A673 (cell line): ENCODE measurements around the gene DNAJC30. TPM values are rescaled to one million over a fixed set of nuclear protein-coding genes. Genes with fewer than 3 reads are reported as not detected.

Experiments
- BruUV-seq: library from RNA; stranded (reverse); fragments of 400-500 nt; replicated peaks from 2 replicates; lab custom pipeline; 2021; lab: Mats Ljungman, UMichigan
- CTCF ChIA-PET: fragments of 300-600 bp; sonication (Branson Sonifier 250); formaldehyde crosslinking; loops from one replicate; lab custom pipeline; 2022; ENCODE audit warnings: antibody characterized with exemption; lab: Charles Lee
- POLR2A ChIA-PET: fragments of 300-600 bp; sonication (Branson Sonifier 250); formaldehyde crosslinking; loops from one replicate; lab custom pipeline; 2022; ENCODE audit warnings: antibody characterized with exemption; ENCODE audit not compliant: low non-redundant PET; lab: Charles Lee
- DNase-seq: peaks from one replicate; pipeline ENCODE4 v3.0.0-alpha.2; 2015; ENCODE audit warnings: low spot score
- H3K27ac ChIP-seq: fragments of 200-600 bp; sonication (generic); 2 replicates; pipeline ENCODE4 v1.5.1; 2016; ENCODE audit warnings: mixed run types, low read depth, mild to moderate bottlenecking, mixed read lengths, antibody characterized with exemption, low read length; ENCODE audit not compliant: poor library complexity, severe bottlenecking
- H3K27me3 ChIP-seq: fragments of 200-600 bp; sonication (generic); replicated peaks from 2 replicates; pipeline ENCODE4 v1.6.1; 2017; ENCODE audit warnings: mixed run types, low read depth, mild to moderate bottlenecking, mixed read lengths, antibody characterized with exemption, low read length; ENCODE audit not compliant: insufficient read depth, poor library complexity
- H3K36me3 ChIP-seq: fragments of 200-600 bp; sonication (generic); 2 replicates; pipeline ENCODE4 v1.6.1; 2016; ENCODE audit warnings: mixed run types, mild to moderate bottlenecking, mixed read lengths, antibody characterized with exemption, low read length; ENCODE audit not compliant: insufficient read depth, poor library complexity, severe bottlenecking
- H3K4me1 ChIP-seq: fragments of 200-600 bp; sonication (generic); 2 replicates; pipeline ENCODE4 v1.6.1; 2017; ENCODE audit warnings: mixed run types, mild to moderate bottlenecking, mixed read lengths, antibody characterized with exemption, low read length; ENCODE audit not compliant: insufficient read depth, poor library complexity, severe bottlenecking
- H3K4me3 ChIP-seq: fragments of 200-600 bp; sonication (generic); 2 replicates; pipeline ENCODE4 v1.5.1; 2016; ENCODE audit warnings: low read depth, mixed run types, mild to moderate bottlenecking, mixed read lengths, low read length; ENCODE audit not compliant: poor library complexity, severe bottlenecking
- H3K9me3 ChIP-seq: fragments of 200-600 bp; sonication (generic); 2 replicates; pipeline ENCODE4 v1.6.1; 2016; ENCODE audit warnings: mixed run types, low read depth, mild to moderate bottlenecking, mixed read lengths, antibody characterized with exemption, low read length; ENCODE audit not compliant: poor library complexity, severe bottlenecking
- EZH2 ChIP-seq: fragments of 200-600 bp; sonication (generic); IDR thresholded peaks from 2 replicates; pipeline ENCODE4 v1.6.1; 2017; ENCODE audit warnings: borderline replicate concordance, low read depth, mild to moderate bottlenecking, mixed read lengths, antibody characterized with exemption, low read length; ENCODE audit not compliant: poor library complexity, severe bottlenecking
- intact Hi-C: fragments of 100-400 bp; cut with micrococcal nuclease; formaldehyde crosslinking; loops from one replicate; pipeline ENCODE4 v1.10.0; 2022; ENCODE audit not compliant: unreplicated experiment
- total RNA-seq: library from RNA; stranded (reverse); gene quantifications from 2 replicates; pipeline ENCODE4 v1.2.3, GENCODE V29; 2021
- TF ChIP-seq, protein P1 (sequence below): fragments of 300-800, 200-600 bp; sonication (generic); conservative IDR thresholded peaks from 2 replicates; pipeline ENCODE4 v1.5.1; 2017; ENCODE audit warnings: low read depth, mild to moderate bottlenecking, antibody characterized with exemption, low read length, moderate library complexity, mixed read lengths

The DNAJC30 gene
- total RNA-seq, 1 experiment from 2014 or later, result 11.8 TPM

DNA sequence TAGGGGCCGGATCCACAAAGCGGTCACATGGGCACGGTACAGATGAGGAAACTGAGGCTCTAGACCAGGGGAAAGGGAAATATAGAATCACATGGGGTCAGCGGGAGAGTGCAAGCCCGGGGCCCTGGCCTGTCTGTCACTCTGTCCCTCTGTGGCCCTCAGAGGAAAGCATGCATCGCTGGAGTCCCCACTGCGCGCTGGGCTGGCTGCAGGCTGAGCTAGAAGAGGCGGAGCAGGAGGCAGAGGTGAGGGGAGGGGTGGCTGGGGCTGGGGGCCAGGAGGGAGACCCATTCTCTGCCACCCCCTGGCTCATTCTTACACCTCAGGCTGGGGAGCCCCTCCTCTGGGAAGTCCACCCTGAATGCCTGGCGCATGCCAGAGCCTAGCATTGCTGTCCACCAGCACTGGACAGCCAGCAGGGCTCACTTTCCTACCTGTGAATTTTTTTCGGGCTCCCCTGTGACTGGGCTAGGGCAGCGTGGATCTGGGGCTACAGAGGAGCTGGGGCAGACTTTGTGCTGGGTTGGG, 13.3 kb downstream of the DNAJC30 start:
- intact Hi-C loops, result loop anchor here (5.0 kb wide), 3 partner anchors 47 to 63 kb away; partner anchors contain the start of genes MLXIPL and STX1A
- no peak for DNase-seq
- peaks cover 6% of the 10 kb centered on the region for H3K4me1 ChIP-seq
- H3K27ac ChIP-seq, result no peak overlapping the region
- H3K36me3 ChIP-seq, result no peaks in the 10 kb centered on the region
- no peaks in the 10 kb centered on the region for H3K27me3 ChIP-seq
- H3K9me3 ChIP-seq, result no peaks in the 10 kb centered on the region
- TF ChIP-seq, protein P1, sequence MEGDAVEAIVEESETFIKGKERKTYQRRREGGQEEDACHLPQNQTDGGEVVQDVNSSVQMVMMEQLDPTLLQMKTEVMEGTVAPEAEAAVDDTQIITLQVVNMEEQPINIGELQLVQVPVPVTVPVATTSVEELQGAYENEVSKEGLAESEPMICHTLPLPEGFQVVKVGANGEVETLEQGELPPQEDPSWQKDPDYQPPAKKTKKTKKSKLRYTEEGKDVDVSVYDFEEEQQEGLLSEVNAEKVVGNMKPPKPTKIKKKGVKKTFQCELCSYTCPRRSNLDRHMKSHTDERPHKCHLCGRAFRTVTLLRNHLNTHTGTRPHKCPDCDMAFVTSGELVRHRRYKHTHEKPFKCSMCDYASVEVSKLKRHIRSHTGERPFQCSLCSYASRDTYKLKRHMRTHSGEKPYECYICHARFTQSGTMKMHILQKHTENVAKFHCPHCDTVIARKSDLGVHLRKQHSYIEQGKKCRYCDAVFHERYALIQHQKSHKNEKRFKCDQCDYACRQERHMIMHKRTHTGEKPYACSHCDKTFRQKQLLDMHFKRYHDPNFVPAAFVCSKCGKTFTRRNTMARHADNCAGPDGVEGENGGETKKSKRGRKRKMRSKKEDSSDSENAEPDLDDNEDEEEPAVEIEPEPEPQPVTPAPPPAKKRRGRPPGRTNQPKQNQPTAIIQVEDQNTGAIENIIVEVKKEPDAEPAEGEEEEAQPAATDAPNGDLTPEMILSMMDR, result no peak
- TF ChIP-seq EZH2, result no peak
- no TSS peak for BruUV-seq
- H3K4me3 ChIP-seq, result no peak overlapping the region
- ChIA-PET CTCF (interaction anchor here (0.8 kb wide), 1 partner anchor 56 kb away, joined by 4 read pairs; no protein-coding TSS in a partner anchor), POLR2A (no interaction called here)

GRCh38 chr7:73669288-73669701, 14.0 kb downstream of the DNAJC30 start:
- no peaks in the 10 kb centered on the region for H3K9me3 ChIP-seq
- peak overlapping the region; percentile 87 for H3K4me3 ChIP-seq
- CTCF ChIA-PET, result interaction anchor here (0.8 kb wide), 1 partner anchor 56 kb away, joined by 4 read pairs; no protein-coding TSS in a partner anchor

DNA sequence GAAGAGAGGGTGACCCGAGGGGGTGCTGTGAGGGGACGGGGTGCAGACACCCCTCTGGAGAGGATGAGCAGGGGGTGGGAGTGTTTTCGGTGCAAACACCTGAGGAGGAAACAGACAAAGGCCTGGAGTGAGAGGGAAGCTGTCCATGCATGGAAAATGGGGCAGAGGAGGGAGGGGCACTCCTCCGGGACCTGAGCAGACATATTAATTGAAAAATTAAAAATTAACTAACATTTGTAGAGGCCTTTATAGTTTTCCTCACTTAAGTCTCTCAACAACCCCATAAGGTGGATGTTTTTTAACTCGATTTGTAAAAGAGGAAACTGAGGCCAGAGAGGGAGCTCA, 14.4 kb downstream of the DNAJC30 start:
- Histone ChIP-seq H3K9me3 (no peaks in the 10 kb centered on the region), H3K4me1 (peaks cover 6% of the 10 kb centered on the region), H3K27me3 (no peaks in the 10 kb centered on the region), H3K36me3 (no peaks in the 10 kb centered on the region), H3K27ac (no peak overlapping the region), H3K4me3 (peak overlapping the region; percentile 87)
- ChIA-PET POLR2A (no interaction called here), CTCF (interaction anchor here (0.8 to 1.3 kb wide), 2 partner anchors 25 to 57 kb away, joined by 3 to 4 read pairs; no protein-coding TSS in a partner anchor)
- intact Hi-C loops, result loop anchor here (5.0 kb wide), 3 partner anchors 47 to 62 kb away; partner anchors contain the start of genes MLXIPL and STX1A
- TF ChIP-seq, protein P1, result no peak
- no peak for TF ChIP-seq EZH2
- BruUV-seq, result no TSS peak
- DNase-seq, result no peak

More at GRCh38 chr7:73669288-73669701, 14.0 kb downstream of the DNAJC30 start:
- H3K27ac ChIP-seq, result no peak overlapping the region
- intact Hi-C loops, result loop anchor here (5.0 kb wide), 3 partner anchors 47 to 62 kb away; partner anchors contain the start of genes MLXIPL and STX1A
- no TSS peak for BruUV-seq
- peaks cover 6% of the 10 kb centered on the region for H3K4me1 ChIP-seq
- no peak for DNase-seq
- no peaks in the 10 kb centered on the region for H3K36me3 ChIP-seq
- POLR2A ChIA-PET, result no interaction called here
- H3K27me3 ChIP-seq, result no peaks in the 10 kb centered on the region
- no peak for TF ChIP-seq EZH2
- TF ChIP-seq, protein P1, result no peak
